ENCODE measurements around the gene TFPI2. TPM values are rescaled to one million over a fixed set of nuclear protein-coding genes. Genes with fewer than 3 reads are reported as not detected.

The TFPI2 gene
- polyA plus RNA-seq, 10 donors = 1.2 to 11.8 (median 3.7) TPM

- DNase-seq = no peak
These were observed 31.7 kb downstream of the TFPI2 start for GRCh38 chr7:93858857-93859256.

- no peak for DNase-seq
These were observed 34.2 kb downstream of the TFPI2 start for GRCh38 chr7:93856323-93856722.

- no peak for DNase-seq
These were observed 34.8 kb downstream of the TFPI2 start for GRCh38 chr7:93855797-93856196.

GRCh38 chr7:93854480-93854879 lies 36.1 kb downstream of the TFPI2 start:
- DNase-seq = no peak

- DNase-seq = no peak
These were observed 39.0 kb downstream of the TFPI2 start for GRCh38 chr7:93851536-93851935.

GRCh38 chr7:93843260-93843659 lies 47.3 kb downstream of the TFPI2 start:
- peak in 1 of 3 donors; percentile 54 for DNase-seq

- DNase-seq = peak; percentile 5 to 55 (median 28)
These were observed 51.6 kb downstream of the TFPI2 start for GRCh38 chr7:93838966-93839365.

GRCh38 chr7:93837245-93837644 lies 53.3 kb downstream of the TFPI2 start:
- DNase-seq = no peak

- peak; percentile 5 to 29 (median 25) for DNase-seq
These were observed 54.4 kb downstream of the TFPI2 start for GRCh38 chr7:93836116-93836515.

- DNase-seq = peak in 1 of 3 donors; percentile 15
These were observed 54.9 kb downstream of the TFPI2 start for GRCh38 chr7:93835702-93836101.

Other genes with a start within 250 kb of the TFPI2 start
- gene GNGT1, start 15.8 kb upstream of the TFPI2 start, polyA plus RNA-seq (ENCODE audit: insufficient read length in 10 of 10) = not detected
- gene GNG11, start 31.0 kb upstream of the TFPI2 start, polyA plus RNA-seq (ENCODE audit: insufficient read length in 10 of 10) = 10 to 100 TPM; 25.1 to 41.2 (median 33.1) TPM
- gene BET1, start 113.6 kb upstream of the TFPI2 start, polyA plus RNA-seq (ENCODE audit: insufficient read length in 10 of 10) = 10 to 100 TPM; 25.2 to 33.7 (median 28.7) TPM